K562 (cell line): ENCODE data around the gene ATXN10. TPM values are rescaled to one million over a fixed set of nuclear protein-coding genes. Genes with fewer than 3 reads are reported as not detected.

Experiments
- ATAC-seq: fragments of 200-7000 bp; cut with Tn5 transposase; 3 replicates; pipeline ENCODE4 v1.9.1; 2020; ENCODE audit warnings: moderate library complexity
- BruUV-seq: library from RNA; stranded (reverse); fragments of 400-500 nt; replicated peaks from 2 replicates; lab custom pipeline; 2021; lab: Mats Ljungman, UMichigan
- CTCF ChIA-PET: fragments of 300-600 bp; formaldehyde crosslinking; extraction: SDS; loops from one replicate; lab custom pipeline; 2021; ENCODE audit warnings: low intra/inter-chr PET ratio; lab: Yijun Ruan, JAX
- POLR2A ChIA-PET: fragments of 300-600, 350-650 bp; sonication (Branson Sonifier 250); formaldehyde crosslinking; extraction: SDS; loops from one replicate; lab custom pipeline; 2021; ENCODE audit warnings: antibody characterized with exemption, inconsistent platforms; lab: Yijun Ruan, JAX
- DNase-seq, 4 experiments: peaks; one replicate each; pipeline versions ENCODE4 v3.0.0 to v3.0.0-alpha.2; 2011 to 2018; ENCODE audit warnings: low spot score in 3 of 4, mixed read lengths in 3 of 4; ENCODE audit errors: extremely low read depth in 1 of 4
- FAIRE-seq: peaks from 2 replicates; lab custom pipeline; 2011; peaks lifted over from hg19 to GRCh38; lab: Jason Lieb, UNC
- H2AFZ ChIP-seq: 2 replicates; pipeline ENCODE4 v1.6.0; 2011; ENCODE audit warnings: low read depth, low read length, control low read depth, inconsistent platforms
- H3K27ac ChIP-seq: fragments of 200-600 bp; 3 replicates; pipeline ENCODE4 v1.8.0; 2011; ENCODE audit warnings: low read depth, mild to moderate bottlenecking, control low read depth, inconsistent platforms, low read length, moderate library complexity, mixed read lengths; ENCODE audit errors: extremely low read depth
- H3K27me3 ChIP-seq, 2 experiments: fragments of 300-600 bp in 1 of 2; 2 replicates in 1 of 2; 3 replicates in 1 of 2; pipeline versions ENCODE4 v1.6.0 to v1.8.0; 2011; ENCODE audit warnings: inconsistent platforms in 2 of 2, low read length in 2 of 2, mild to moderate bottlenecking in 1 of 2, mixed read lengths in 1 of 2, moderate library complexity in 1 of 2; ENCODE audit not compliant: control insufficient read depth in 2 of 2, insufficient read depth in 2 of 2
- H3K36me3 ChIP-seq: fragments of 300-600 bp; 3 replicates; pipeline ENCODE4 v1.8.0; 2011; ENCODE audit warnings: mild to moderate bottlenecking, low read length, inconsistent platforms; ENCODE audit not compliant: control insufficient read depth, insufficient read depth
- H3K4me1 ChIP-seq, 2 experiments: fragments of 200-600 bp in 1 of 2; replicated peaks in 1 of 2; 2 replicates in 1 of 2; 3 replicates in 1 of 2; pipeline versions ENCODE4 v1.5.1 to v1.8.0; 2011; ENCODE audit warnings: inconsistent platforms in 2 of 2, low read length in 2 of 2, mild to moderate bottlenecking in 1 of 2, mixed read lengths in 1 of 2, moderate library complexity in 1 of 2; ENCODE audit not compliant: control insufficient read depth in 2 of 2, insufficient read depth in 2 of 2
- H3K4me2 ChIP-seq: 2 replicates; pipeline ENCODE4 v1.6.1; 2011; ENCODE audit warnings: low read length, control low read depth, inconsistent platforms, mixed read lengths; ENCODE audit not compliant: insufficient read depth
- H3K4me3 ChIP-seq: fragments of 200-600 bp; sonication (generic), shearing (Covaris generic); 2 replicates; pipeline ENCODE4 v1.5.1; 2016; ENCODE audit warnings: control low read depth, inconsistent platforms
- H3K79me2 ChIP-seq: fragments of 200-600 bp; 3 replicates; pipeline ENCODE4 v1.8.0; 2011; ENCODE audit warnings: low read length, inconsistent platforms; ENCODE audit not compliant: control insufficient read depth, insufficient read depth
- H3K9ac ChIP-seq, 2 experiments: 2 replicates each; pipeline versions ENCODE4 v1.6.0 to v1.6.1; 2011; ENCODE audit warnings: low read depth in 2 of 2, low read length in 2 of 2, control low read depth in 1 of 2, inconsistent platforms in 1 of 2, mild to moderate bottlenecking in 1 of 2, mixed read lengths in 1 of 2; ENCODE audit not compliant: insufficient read depth in 1 of 2
- H3K9me1 ChIP-seq: one replicate; pipeline ENCODE4 v1.6.0; 2011; ENCODE audit warnings: inconsistent platforms, mild to moderate bottlenecking, low read length, moderate library complexity; ENCODE audit not compliant: control insufficient read depth, insufficient read depth
- H3K9me3 ChIP-seq: replicated peaks from 2 replicates; pipeline ENCODE4 v1.5.1; 2011; ENCODE audit warnings: low read depth, low read length, inconsistent platforms; ENCODE audit not compliant: control insufficient read depth, insufficient read depth
- H4K20me1 ChIP-seq: replicated peaks from 2 replicates; pipeline ENCODE4 v1.6.1; 2011; ENCODE audit warnings: low read length, inconsistent platforms, mixed read lengths; ENCODE audit not compliant: control insufficient read depth, insufficient read depth
- MTF1 ChIP-seq: fragments of 250-450 bp; sonication (Bioruptor Pico); IDR thresholded peaks from 2 replicates; pipeline ENCODE4 v1.9.0; 2021; ENCODE audit warnings: moderate library complexity, mild to moderate bottlenecking, inconsistent platforms, borderline replicate concordance
- ZBTB17 ChIP-seq: fragments of 450-650 bp; formaldehyde crosslinking; IDR thresholded peaks from 2 replicates; pipeline ENCODE4 v1.4.0; 2020; ENCODE audit warnings: mild to moderate bottlenecking
- ZNF436 ChIP-seq: fragments of 250-450, 450-650 bp; sonication (Bioruptor Pico); formaldehyde crosslinking; IDR thresholded peaks from 2 replicates; pipeline ENCODE4 v1.7.0; 2020; ENCODE audit warnings: mild to moderate bottlenecking
- WGBS: fragments of 100-300 bp; shearing (Covaris generic); methylation state at CpG from one replicate; pipeline ENCODE4 v1.1.6; 2016; ENCODE audit warnings: low coverage, mixed read lengths; ENCODE audit not compliant: insufficient coverage; ENCODE audit errors: missing lambda C conversion rate; 5-methylcytosine and 5-hydroxymethylcytosine counted together
- in situ Hi-C: fragments of 300-500 bp; cut with MboI; formaldehyde crosslinking; loops from 4 replicates; pipeline ENCODE4 v1.15.0; 2018; ENCODE audit warnings: inconsistent platforms, mixed read lengths
- intact Hi-C: fragments of 100-400 bp; cut with micrococcal nuclease; formaldehyde crosslinking; loops from 2 replicates; pipeline ENCODE4 v1.14.2; 2022
- polyA plus RNA-seq, 8 experiments: library from polyadenylated mRNA; depleted of rRNA in 4 of 8; stranded (reverse) in 5 of 8; unstranded in 3 of 8; fragments of >200 nt; fragmentation: Nextera tagmentation in 2 of 8; fragmentation: Illumina TruSeq in 1 of 8; extraction: Ambion mirVana in 2 of 8; extraction: Trizol in 1 of 8; gene quantifications; 2 replicates each; pipeline versions ENCODE4 v1.2.1 to v1.2.3, GENCODE V29; 2011 to 2014; ENCODE audit warnings: inconsistent platforms in 1 of 8, missing spikeins in 1 of 8
- total RNA-seq, 7 experiments: library from RNA; depleted of rRNA in 6 of 7; stranded (reverse); fragments of >200 nt in 6 of 7; fragmentation: Illumina TruSeq in 2 of 7; extraction: Trizol in 2 of 7; gene quantifications; 2 replicates each; pipeline versions ENCODE4 v1.2.1 to v1.2.3, GENCODE V29; 2011 to 2021; ENCODE audit warnings: low replicate concordance in 1 of 7

The ATXN10 gene
- total and polyA plus RNA-seq, 9 of the 15 experiments (the other 6 are each of a cell fraction or from before 2014, with no cell fraction given), result 11.5 to 190 (median 33.6) TPM

GRCh38 chr22:45881524-45881875, 209.9 kb downstream of the ATXN10 start:
- Histone ChIP-seq H3K4me2 (no peak overlapping the region), H2AFZ (no peak overlapping the region), H3K9me1 (no peaks in the 10 kb centered on the region), H3K27me3 (peaks cover 4 to 65% of the 10 kb centered on the region in 2 experiments; a peak in 4 of 5 replicates), H3K27ac (no peak overlapping the region), H3K4me3 (no peak overlapping the region), H3K9ac (no peak overlapping the region), H3K36me3 (no peaks in the 10 kb centered on the region), H4K20me1 (peaks cover 3% of the 10 kb centered on the region; the same call in 1 of the 2 replicates), H3K79me2 (no peaks in the 10 kb centered on the region), H3K4me1 (peaks cover 0 to 18% of the 10 kb centered on the region in 2 experiments; a peak in 2 of 5 replicates), H3K9me3 (no peaks in the 10 kb centered on the region)
- DNase-seq, result no peak
- in situ Hi-C loops (no loop called here), intact Hi-C loops (no loop called here)
- BruUV-seq, result no TSS peak
- ATAC-seq, result no peak
- ChIA-PET CTCF (no interaction called here), POLR2A (no interaction called here)
- no peak for FAIRE-seq
- no peak for TF ChIP-seq ZBTB17 (CRISPR knock-in tag)
- TF ChIP-seq MTF1 (CRISPR knock-in tag), result no peak
- WGBS, result 0% methylated on average over 5 of the region's 8 CpGs

- no peaks in the 10 kb centered on the region for H3K9me3 ChIP-seq
- no peaks in the 10 kb centered on the region for H3K9me1 ChIP-seq
- H3K4me3 ChIP-seq, result no peak overlapping the region
- H3K4me1 ChIP-seq, result peaks cover 0 to 22% of the 10 kb centered on the region in 2 experiments; a peak in 2 of 5 replicates
- H3K4me2 ChIP-seq, result no peak overlapping the region
- DNase-seq (no peak), ATAC-seq (no peak), FAIRE-seq (no peak)
- no peaks in the 10 kb centered on the region for H3K79me2 ChIP-seq
- H3K27me3 ChIP-seq, result peaks cover 4 to 66% of the 10 kb centered on the region in 2 experiments; a peak in 4 of 5 replicates
- peaks cover 6% of the 10 kb centered on the region for H4K20me1 ChIP-seq
- no peak overlapping the region for H3K9ac ChIP-seq
- POLR2A ChIA-PET, result no interaction called here
- BruUV-seq, result no TSS peak
- TF ChIP-seq ZNF436 (CRISPR knock-in tag), result no peak
- WGBS, result 6% methylated on average over 20 of the region's 32 CpGs
- no peak overlapping the region for H2AFZ ChIP-seq
- H3K27ac ChIP-seq, result no peak overlapping the region
- CTCF ChIA-PET, result no interaction called here
- in situ Hi-C loops, result no loop called here
- H3K36me3 ChIP-seq, result no peaks in the 10 kb centered on the region
- intact Hi-C loops, result no loop called here
Measured at GRCh38 chr22:45882881-45883810, 211.5 kb downstream of the ATXN10 start.
